Fibroblast of skin of right biceps (primary cell): ENCODE measurements around the gene LDB3.

Source experiments
- DNase-seq: peaks from one replicate; pipeline ENCODE4 v3.0.0-alpha.2; 2013

The LDB3 gene

GRCh38 chr10:86708068-86708782 lies 39.9 kb downstream of the LDB3 start:
- DNase-seq = no peak

GRCh38 chr10:86708783-86709380 lies 40.6 kb downstream of the LDB3 start:
- DNase-seq = no peak

- no peak for DNase-seq
Observed at GRCh38 chr10:86709396-86710185, 41.3 kb downstream of the LDB3 start.

GRCh38 chr10:86710987-86711512 lies 42.7 kb downstream of the LDB3 start:
- DNase-seq = peak; percentile 93

DNA sequence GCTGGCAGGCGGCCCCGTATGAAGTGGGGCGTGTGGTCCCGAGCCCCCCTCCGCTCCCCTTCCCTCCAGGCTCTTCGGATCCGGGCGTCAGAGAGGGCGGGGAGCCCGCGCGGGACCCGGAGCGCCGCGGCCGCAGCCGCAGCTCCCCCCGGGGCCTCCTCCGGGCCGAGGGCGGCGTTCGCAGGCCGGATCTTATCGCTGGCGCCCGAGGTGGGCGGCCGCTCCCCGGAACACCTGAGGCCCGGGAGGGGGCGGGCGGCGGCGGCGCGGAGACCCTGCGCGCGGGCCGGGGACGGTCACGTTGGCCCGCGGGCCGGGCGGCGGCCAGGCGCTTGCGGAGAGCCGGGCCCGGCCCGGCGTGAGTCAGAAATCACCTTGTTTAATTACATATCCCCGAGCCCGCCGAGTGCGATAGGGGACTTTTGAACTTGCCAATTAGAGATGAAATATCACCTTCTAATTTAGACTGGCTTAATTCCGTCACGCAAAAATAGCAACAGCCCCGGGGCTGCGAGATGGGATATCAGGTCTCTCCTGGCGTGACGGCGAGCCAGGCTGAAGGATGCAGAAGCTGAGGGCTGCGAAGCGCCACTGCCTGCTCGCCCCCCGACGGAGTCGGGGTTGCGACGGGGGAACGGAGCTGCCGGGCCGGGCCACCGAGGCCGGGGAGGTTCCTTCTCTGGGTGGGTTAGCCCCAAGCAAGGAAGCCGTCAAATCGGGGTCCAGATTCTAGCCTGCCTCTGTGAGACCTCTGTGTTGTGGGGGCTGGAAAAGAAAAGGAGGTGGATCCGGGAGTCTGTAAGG lies 43.4 kb downstream of the LDB3 start:
- peak; percentile 56 for DNase-seq

- no peak for DNase-seq
Observed at GRCh38 chr10:86712317-86712707, 44.0 kb downstream of the LDB3 start.

DNA sequence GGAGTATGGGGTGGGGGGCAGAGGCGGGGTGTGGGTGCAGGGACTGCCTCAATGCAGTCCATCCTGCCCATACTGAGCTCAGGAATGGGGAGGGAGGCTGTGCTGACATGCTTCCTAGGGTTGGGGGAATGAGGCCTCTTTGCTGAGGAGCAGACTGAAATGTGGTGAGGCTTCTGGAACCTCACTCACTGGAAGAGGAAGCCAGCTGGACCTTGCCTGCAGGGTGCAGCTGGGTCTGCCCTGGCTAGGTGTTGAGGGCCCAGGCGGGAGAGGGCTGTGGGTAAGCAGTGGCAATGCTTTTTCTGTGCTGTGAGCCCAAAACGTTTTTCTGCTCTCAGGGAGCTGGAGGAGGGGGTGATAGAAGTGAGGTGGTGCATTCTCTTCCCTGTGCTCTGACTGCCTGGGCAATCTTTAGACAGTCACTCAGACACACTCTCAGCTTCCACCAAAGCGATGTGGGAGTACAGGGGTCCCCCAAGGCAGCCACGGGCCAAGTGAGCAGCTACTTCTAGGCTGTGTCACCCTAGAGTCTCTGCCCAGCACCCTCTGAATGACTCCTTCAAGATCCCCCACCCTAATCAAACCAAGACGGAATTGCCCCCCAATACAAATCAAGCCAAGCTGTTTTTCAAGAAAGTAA lies 47.0 kb downstream of the LDB3 start:
- DNase-seq = no peak

DNA sequence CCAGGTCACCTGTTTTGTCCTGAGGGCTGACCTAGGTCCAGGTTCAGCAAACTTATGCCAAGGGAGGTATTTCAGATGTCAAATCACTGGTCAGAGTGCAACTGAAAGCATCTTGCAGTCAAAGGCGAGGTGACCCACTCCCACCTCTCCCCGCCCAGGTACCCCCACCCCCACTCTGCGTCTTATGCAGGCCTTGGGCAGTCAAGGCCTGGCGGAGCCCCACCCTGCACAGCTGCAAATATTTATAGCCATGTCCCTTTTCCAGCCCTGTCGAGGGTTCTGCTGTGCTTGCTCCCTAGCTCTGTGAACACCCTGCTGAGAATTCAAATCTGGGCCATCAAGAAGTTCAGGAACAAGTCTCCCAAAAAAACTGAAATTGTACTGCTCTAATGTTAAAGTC lies 47.5 kb downstream of the LDB3 start:
- no peak for DNase-seq

DNA sequence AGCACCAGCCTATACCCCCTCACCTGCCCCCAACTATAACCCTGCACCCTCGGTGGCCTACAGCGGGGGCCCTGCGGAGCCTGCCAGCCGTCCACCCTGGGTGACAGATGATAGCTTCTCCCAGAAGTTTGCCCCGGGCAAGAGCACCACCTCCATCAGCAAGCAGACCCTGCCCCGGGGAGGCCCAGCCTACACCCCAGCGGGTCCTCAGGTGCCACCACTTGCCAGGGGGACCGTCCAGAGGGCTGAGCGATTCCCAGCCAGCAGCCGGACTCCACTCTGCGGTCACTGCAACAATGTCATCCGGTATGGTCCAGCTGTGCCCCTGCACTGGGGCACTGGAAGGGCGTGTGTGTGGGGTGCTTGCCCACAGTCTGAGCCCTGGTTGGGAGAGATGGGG lies 48.2 kb downstream of the LDB3 start:
- no peak for DNase-seq

DNA sequence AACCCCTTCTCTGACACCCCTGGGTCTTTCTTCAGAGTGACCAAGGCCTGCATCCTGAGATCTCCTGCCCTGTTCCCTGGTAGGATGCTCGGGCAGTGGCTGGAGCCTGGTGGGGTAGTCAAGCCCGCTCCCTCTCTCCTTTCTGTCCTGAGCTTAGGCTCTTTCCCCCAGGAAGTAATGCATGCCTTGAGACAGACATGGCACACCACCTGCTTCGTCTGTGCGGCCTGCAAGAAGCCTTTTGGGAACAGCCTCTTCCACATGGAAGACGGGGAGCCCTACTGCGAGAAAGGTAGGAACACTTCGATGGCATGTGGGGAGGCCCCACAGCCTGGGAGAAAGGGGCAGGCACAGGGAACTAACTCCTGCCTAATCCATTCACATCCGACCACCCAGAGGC lies 50.2 kb downstream of the LDB3 start:
- no peak for DNase-seq

DNA sequence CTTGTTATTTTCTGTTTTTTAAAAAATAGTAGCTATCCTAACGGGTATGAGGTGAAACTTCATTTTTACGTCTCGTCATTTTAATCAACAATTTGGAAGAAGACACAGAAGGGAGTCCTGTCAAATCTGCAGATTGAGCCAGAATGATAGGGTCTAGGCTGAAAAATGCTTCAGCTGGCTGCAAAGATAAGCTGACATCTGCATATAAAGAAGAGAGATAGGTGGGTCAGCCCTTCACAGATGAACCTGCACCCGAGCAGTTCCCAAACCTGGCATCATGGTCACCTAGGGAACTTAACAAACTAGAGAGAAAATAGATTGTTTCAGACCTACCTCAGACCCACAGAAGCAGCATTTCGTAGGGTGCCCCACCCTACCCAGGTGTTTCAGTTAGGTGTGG lies 52.9 kb downstream of the LDB3 start:
- no peak for DNase-seq

DNA sequence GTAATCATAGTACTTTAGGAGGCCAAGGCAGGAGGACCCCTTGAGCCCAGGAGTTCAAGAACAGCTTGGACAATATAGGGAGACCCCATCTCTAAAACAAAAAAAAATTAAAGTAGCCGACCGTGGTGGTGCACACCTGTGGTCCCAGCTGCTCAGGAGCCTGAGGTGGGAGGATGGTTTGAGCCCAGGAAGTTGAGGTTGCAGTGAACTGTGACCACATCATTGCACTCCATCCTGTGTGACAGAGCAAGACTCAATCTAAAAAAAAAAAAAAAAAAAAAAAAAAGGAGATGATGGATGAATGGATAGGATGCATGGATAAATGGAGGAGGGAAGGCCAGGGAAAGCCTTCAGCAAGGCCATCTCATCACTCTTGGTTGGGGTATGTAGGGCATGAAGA lies 54.7 kb downstream of the LDB3 start:
- no peak for DNase-seq

GRCh38 chr10:86724445-86724844 lies 56.1 kb downstream of the LDB3 start:
- no peak for DNase-seq

DNA sequence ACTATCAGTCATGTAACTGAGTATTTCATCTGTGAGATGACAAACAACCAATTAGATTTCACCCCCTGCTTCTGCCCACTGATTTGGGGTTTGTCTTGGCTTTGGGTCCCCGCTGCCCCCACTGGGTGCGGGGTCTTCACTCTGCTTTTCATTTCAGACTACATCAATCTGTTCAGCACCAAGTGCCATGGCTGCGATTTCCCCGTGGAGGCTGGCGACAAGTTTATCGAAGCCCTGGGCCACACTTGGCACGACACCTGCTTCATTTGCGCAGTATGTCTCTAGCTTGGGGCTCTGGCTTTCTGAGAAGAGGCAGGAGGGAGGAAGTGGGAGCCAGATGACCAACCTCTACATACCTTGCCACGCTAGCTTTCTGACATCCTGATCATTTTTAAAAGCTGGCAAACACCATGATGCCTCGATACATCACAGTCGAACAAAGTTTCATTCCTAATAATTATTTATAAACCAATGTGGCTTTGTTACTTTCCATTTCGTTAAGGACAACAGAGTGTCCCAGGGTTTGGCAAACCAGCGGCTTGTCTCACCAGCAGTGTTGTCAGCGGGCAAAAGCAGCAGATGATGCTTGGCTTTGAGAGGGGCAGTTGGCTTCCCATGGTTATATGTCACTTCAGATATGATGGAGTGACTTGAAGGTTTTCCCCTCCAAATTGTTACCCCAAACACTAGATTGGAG lies 57.8 kb downstream of the LDB3 start:
- no peak for DNase-seq

GRCh38 chr10:86726677-86726999 lies 58.3 kb downstream of the LDB3 start:
- DNase-seq = no peak

- peak; percentile 7 for DNase-seq
Observed at GRCh38 chr10:86727470-86727869, 59.2 kb downstream of the LDB3 start.

- no peak for DNase-seq
Observed at GRCh38 chr10:86728056-86728455, 59.7 kb downstream of the LDB3 start.

DNA sequence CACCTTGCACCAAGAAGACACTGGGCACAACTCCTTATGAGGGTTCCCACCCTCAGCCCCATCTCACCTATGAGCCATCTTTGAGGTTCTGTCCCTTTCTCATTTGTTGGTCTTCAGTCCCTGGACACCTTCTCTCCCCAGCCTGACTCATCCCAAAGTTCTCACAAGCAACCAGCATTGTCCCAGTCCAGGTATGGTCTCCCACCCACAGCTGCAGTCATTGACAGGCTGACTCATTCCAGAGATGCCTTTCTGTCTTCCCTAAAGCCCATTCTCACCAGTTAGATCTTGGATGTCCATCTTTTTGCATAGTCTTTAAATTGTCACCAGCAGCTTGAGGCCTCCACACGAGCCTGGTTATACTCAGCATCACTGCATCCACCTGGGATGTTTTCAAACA lies 61.4 kb downstream of the LDB3 start:
- DNase-seq = no peak

DNA sequence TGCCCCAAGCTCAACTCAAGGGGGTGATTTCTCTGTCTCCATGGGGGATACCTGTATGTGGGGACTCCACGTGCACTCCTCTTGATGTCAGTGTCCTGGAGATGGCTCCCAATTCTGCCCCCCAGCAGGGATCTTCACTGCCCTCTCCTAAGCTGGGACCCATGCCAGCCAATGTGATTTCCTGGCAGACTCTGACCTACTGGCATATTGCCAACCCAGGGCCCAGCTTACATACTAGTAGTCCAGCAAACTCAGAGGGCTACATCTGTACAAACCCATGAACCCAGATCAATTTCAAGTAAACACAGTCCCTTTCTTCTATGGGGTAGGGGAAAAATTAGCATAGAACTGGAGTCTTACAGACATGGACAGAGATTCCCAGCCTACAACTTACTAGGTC lies 61.9 kb downstream of the LDB3 start:
- no peak for DNase-seq

DNA sequence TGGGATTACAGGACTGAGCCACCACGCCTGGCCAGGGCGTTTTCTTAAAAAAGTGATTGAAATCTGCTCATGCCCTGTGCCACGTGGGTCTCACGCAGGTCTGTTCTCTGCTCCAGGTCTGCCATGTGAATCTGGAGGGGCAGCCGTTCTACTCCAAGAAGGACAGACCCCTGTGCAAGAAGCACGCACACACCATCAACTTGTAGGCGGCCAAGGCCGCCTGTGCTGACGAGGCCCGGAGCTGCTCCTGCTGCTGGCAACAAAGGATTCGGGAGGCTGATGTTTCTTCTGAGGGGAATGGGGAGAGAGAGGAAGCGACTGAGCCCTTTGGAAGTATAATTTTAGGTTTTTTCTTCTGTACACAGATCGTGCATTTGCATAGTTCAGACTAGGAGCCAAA lies 64.5 kb downstream of the LDB3 start:
- no peak for DNase-seq

DNA sequence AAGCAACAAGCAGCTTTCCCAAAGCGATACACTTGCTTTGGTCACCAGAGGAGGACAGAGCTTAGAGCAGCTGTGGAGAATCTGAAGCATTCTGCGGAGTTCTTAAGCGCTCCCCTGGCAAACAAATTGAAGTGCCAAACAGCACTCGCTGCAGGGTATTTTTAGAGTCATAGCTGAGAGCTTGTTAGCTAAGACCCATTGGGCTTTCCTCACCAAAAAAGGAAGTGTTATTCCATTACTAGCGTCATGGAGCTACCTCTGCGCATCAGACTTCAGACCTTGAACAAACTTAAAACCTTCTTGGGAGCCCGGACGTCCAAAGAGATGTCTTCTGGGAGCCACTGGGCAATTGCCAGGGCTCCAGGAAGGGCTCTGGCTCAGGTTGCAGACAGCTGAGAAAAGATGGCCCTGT lies 65.0 kb downstream of the LDB3 start:
- DNase-seq = no peak
